HepG2 (cell line): ENCODE measurements around the gene S100A9. TPM values are rescaled to one million over a fixed set of nuclear protein-coding genes. Genes with fewer than 3 reads are reported as not detected.

Source experiments
- ATAC-seq: fragments of 200-7000 bp; cut with Tn5 transposase; 3 replicates; pipeline ENCODE4 v1.9.1; 2020; ENCODE audit warnings: mild to moderate bottlenecking, moderate library complexity
- BruUV-seq: library from RNA; stranded (reverse); fragments of 400-500 nt; replicated peaks from 2 replicates; lab custom pipeline; 2021; lab: Mats Ljungman, UMichigan
- CTCF ChIA-PET: fragments of 300-600 bp; formaldehyde crosslinking; extraction: SDS; loops from one replicate; lab custom pipeline; 2021; ENCODE audit warnings: low total read pairs, inconsistent platforms, low intra/inter-chr PET ratio; lab: Yijun Ruan, JAX
- POLR2A ChIA-PET: fragments of 350-600 bp; sonication (Branson Sonifier 250); formaldehyde crosslinking; loops from one replicate; lab custom pipeline; 2020; ENCODE audit warnings: antibody characterized with exemption, inconsistent platforms; lab: Yijun Ruan, JAX
- DNase-seq: peaks from one replicate; pipeline ENCODE4 v3.0.0-alpha.2; 2015; ENCODE audit warnings: low spot score
- FAIRE-seq: peaks from 3 replicates; lab custom pipeline; 2011; peaks lifted over from hg19 to GRCh38; lab: Jason Lieb, UNC
- H2AFZ ChIP-seq: one replicate; pipeline ENCODE4 v1.6.1; 2011; ENCODE audit warnings: low read length, inconsistent platforms
- H3K27ac ChIP-seq: fragments of 300-600 bp; 3 replicates; pipeline ENCODE4 v1.8.0; 2011; ENCODE audit warnings: mixed run types, mild to moderate bottlenecking, mixed read lengths, low read length, inconsistent platforms; ENCODE audit not compliant: insufficient read depth; ENCODE audit errors: extremely low read length
- H3K27me3 ChIP-seq, 2 experiments: fragments of 200-600 bp in 1 of 2; 2 replicates in 1 of 2; 3 replicates in 1 of 2; pipeline versions ENCODE4 v1.6.0 to v1.8.0; 2011; ENCODE audit warnings: low read length in 2 of 2, mild to moderate bottlenecking in 2 of 2, moderate library complexity in 2 of 2, inconsistent platforms in 1 of 2; ENCODE audit not compliant: insufficient read depth in 2 of 2, control insufficient read depth in 1 of 2
- H3K36me3 ChIP-seq, 2 experiments: fragments of 200-600 bp in 1 of 2; replicated peaks in 1 of 2; 2 replicates in 1 of 2; 3 replicates in 1 of 2; pipeline versions ENCODE4 v1.5.1 to v1.8.0; 2011; ENCODE audit warnings: low read length in 2 of 2, inconsistent platforms in 1 of 2; ENCODE audit not compliant: insufficient read depth in 2 of 2, control insufficient read depth in 1 of 2
- H3K4me1 ChIP-seq: 2 replicates; pipeline ENCODE4 v1.5.1; 2012; ENCODE audit warnings: low read length, inconsistent platforms; ENCODE audit not compliant: insufficient read depth
- H3K4me2 ChIP-seq: 2 replicates; pipeline ENCODE4 v1.6.0; 2011; ENCODE audit warnings: low read depth, low read length, inconsistent platforms
- H3K4me3 ChIP-seq, 3 experiments: fragments of 200-600 bp in 1 of 3; sonication (generic), shearing (Covaris generic) in 1 of 3; replicated peaks in 1 of 3; 2 replicates each; pipeline ENCODE4 v1.5.1; 2011 to 2016; ENCODE audit warnings: low read length in 3 of 3, inconsistent platforms in 2 of 3, low read depth in 2 of 3, mild to moderate bottlenecking in 2 of 3, control low read depth in 1 of 3, mixed read lengths in 1 of 3; ENCODE audit not compliant: insufficient read depth in 1 of 3
- H3K79me2 ChIP-seq: one replicate; pipeline ENCODE4 v1.6.1; 2011; ENCODE audit warnings: low read length, inconsistent platforms; ENCODE audit not compliant: insufficient read depth
- H3K9ac ChIP-seq: 2 replicates; pipeline ENCODE4 v1.6.0; 2011; ENCODE audit warnings: mild to moderate bottlenecking, low read depth, low read length, inconsistent platforms; ENCODE audit not compliant: insufficient read depth
- H3K9me3 ChIP-seq: 2 replicates; pipeline ENCODE4 v1.5.1; 2012; ENCODE audit warnings: mild to moderate bottlenecking, low read length
- H4K20me1 ChIP-seq: 2 replicates; pipeline ENCODE4 v1.6.0; 2011; ENCODE audit warnings: inconsistent platforms, mild to moderate bottlenecking, low read length, moderate library complexity; ENCODE audit not compliant: insufficient read depth
- BORCS8-MEF2B ChIP-seq: sonication (generic); formaldehyde crosslinking; IDR thresholded peaks from 2 replicates; pipeline ENCODE4 v1.8.0; 2022; ENCODE audit warnings: mild to moderate bottlenecking, missing genetic modification reagents
- FOXM1 ChIP-seq: sonication (generic); formaldehyde crosslinking; IDR thresholded peaks from 2 replicates; pipeline ENCODE4 v1.5.0; 2020; ENCODE audit warnings: missing genetic modification reagents
- MAFK ChIP-seq, 2 experiments: IDR thresholded peaks in 1 of 2; conservative IDR thresholded peaks in 1 of 2; 2 replicates each; pipeline ENCODE4 v1.6.1; 2011; ENCODE audit warnings: improper control_type of control experiment in 2 of 2, low read length in 2 of 2
- YEATS2 ChIP-seq: sonication (generic); formaldehyde crosslinking; IDR thresholded peaks from 2 replicates; pipeline ENCODE4 v1.4.0; 2020; ENCODE audit warnings: missing genetic modification reagents, borderline replicate concordance
- ZMAT3 ChIP-seq: sonication (generic); formaldehyde crosslinking; conservative IDR thresholded peaks from 2 replicates; pipeline ENCODE4 v1.7.0; 2021; ENCODE audit warnings: missing genetic modification reagents
- ZNF274 ChIP-seq: sonication (generic); formaldehyde crosslinking; IDR thresholded peaks from 2 replicates; pipeline ENCODE4 v1.5.1; 2020; ENCODE audit warnings: mild to moderate bottlenecking, missing genetic modification reagents
- WGBS: methylation state at CpG from one replicate; pipeline ENCODE4 v1.1.6; 2017; ENCODE audit warnings: low lambda C conversion rate; 5-methylcytosine and 5-hydroxymethylcytosine counted together
- in situ Hi-C: cut with HindIII; loops from 2 replicates; pipeline ENCODE4 v1.10.0; 2017; ENCODE audit warnings: low pct_unique_long_range_greater_than_20kb; ENCODE audit not compliant: extremely low pct_ligation_motif_present
- intact Hi-C: fragments of 100-400 bp; cut with micrococcal nuclease; formaldehyde crosslinking; loops from one replicate; pipeline ENCODE4 v1.10.0; 2022; ENCODE audit not compliant: unreplicated experiment
- polyA plus RNA-seq, 8 experiments: library from polyadenylated mRNA; depleted of rRNA in 3 of 8; stranded (reverse) in 7 of 8; unstranded in 1 of 8; fragments of >200 nt; fragmentation: Illumina TruSeq in 4 of 8; extraction: Trizol in 4 of 8; gene quantifications; 2 replicates each; pipeline versions ENCODE4 v1.2.1 to v1.2.3, GENCODE V29; 2011 to 2016; ENCODE audit warnings: low read depth in 4 of 8, missing spikeins in 1 of 8, mixed read lengths in 1 of 8; ENCODE audit not compliant: insufficient read depth in 1 of 8
- total RNA-seq, 5 experiments: library from RNA; depleted of rRNA; stranded (reverse); fragments of >200 nt; fragmentation: Illumina TruSeq; extraction: Trizol; gene quantifications; 2 replicates each; pipeline ENCODE4 v1.2.3, GENCODE V29; 2016; ENCODE audit warnings: low read depth in 1 of 5
- TF ChIP-seq, protein P1 (sequence below): sonication (generic); formaldehyde crosslinking; IDR thresholded peaks from 2 replicates; pipeline ENCODE4 v1.9.0; 2021; ENCODE audit warnings: missing genetic modification reagents, borderline replicate concordance
- TF ChIP-seq, protein P2 (sequence below), 2 experiments: sonication (generic) in 1 of 2; formaldehyde crosslinking in 1 of 2; IDR thresholded peaks; 2 replicates each; pipeline versions ENCODE4 v1.6.1 to v1.9.0; 2014 to 2022; ENCODE audit warnings: antibody characterized with exemption in 1 of 2, borderline replicate concordance in 1 of 2, inconsistent platforms in 1 of 2, low read depth in 1 of 2, missing genetic modification reagents in 1 of 2
- TF ChIP-seq, protein P3 (sequence below): sonication (generic); formaldehyde crosslinking; IDR thresholded peaks from 2 replicates; pipeline ENCODE4 v1.5.0; 2020; ENCODE audit warnings: mild to moderate bottlenecking, missing genetic modification reagents

Gene S100A9
- total and polyA plus RNA-seq, 2 of the 13 experiments (the other 11 are each of a cell fraction or from before 2014, with no cell fraction given), result 0.31 to 0.69 TPM

DNA sequence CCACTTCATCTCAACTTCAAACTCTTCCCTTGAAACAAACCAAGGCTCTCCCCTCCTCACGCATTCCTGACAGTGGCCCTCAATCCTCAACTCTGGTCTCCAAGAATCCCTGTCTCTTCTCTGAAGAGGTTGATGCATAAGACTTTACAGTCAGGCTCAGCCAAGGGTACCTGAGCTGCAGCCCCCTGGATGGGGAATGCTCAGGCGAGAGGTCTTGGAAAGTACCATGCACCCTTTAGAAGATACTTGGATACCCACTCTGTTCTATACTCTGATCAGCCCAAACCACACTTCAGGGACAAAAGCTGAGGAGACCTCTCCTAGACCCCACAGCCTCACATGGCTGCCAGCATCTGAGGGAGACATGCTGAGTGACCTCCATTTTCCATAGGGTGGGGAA, 44.4 kb upstream of the S100A9 start:
- FAIRE-seq, result no peak
- intact Hi-C loops, result no loop called here
- Histone ChIP-seq H3K79me2 (no peaks in the 10 kb centered on the region), H3K9ac (no peak overlapping the region), H4K20me1 (no peaks in the 10 kb centered on the region), H3K36me3 (no peaks in the 10 kb centered on the region), H3K4me3 (no peak overlapping the region), H3K4me2 (no peak overlapping the region), H2AFZ (no peak overlapping the region), H3K27me3 (no peaks in the 10 kb centered on the region; a peak in 2 of 5 replicates), H3K9me3 (no peaks in the 10 kb centered on the region), H3K4me1 (no peaks in the 10 kb centered on the region), H3K27ac (no peak overlapping the region)
- no peak for ATAC-seq
- DNase-seq, result no peak
- in situ Hi-C loops, result no loop called here
- ChIA-PET POLR2A (no interaction called here), CTCF (no interaction called here)
- WGBS, result 10% methylated on average over 2 of the region's 2 CpGs
- no TSS peak for BruUV-seq
- TF ChIP-seq, protein P1, sequence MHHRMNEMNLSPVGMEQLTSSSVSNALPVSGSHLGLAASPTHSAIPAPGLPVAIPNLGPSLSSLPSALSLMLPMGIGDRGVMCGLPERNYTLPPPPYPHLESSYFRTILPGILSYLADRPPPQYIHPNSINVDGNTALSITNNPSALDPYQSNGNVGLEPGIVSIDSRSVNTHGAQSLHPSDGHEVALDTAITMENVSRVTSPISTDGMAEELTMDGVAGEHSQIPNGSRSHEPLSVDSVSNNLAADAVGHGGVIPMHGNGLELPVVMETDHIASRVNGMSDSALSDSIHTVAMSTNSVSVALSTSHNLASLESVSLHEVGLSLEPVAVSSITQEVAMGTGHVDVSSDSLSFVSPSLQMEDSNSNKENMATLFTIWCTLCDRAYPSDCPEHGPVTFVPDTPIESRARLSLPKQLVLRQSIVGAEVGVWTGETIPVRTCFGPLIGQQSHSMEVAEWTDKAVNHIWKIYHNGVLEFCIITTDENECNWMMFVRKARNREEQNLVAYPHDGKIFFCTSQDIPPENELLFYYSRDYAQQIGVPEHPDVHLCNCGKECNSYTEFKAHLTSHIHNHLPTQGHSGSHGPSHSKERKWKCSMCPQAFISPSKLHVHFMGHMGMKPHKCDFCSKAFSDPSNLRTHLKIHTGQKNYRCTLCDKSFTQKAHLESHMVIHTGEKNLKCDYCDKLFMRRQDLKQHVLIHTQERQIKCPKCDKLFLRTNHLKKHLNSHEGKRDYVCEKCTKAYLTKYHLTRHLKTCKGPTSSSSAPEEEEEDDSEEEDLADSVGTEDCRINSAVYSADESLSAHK (CRISPR knock-in tag), result no peak
- TF ChIP-seq, protein P2, sequence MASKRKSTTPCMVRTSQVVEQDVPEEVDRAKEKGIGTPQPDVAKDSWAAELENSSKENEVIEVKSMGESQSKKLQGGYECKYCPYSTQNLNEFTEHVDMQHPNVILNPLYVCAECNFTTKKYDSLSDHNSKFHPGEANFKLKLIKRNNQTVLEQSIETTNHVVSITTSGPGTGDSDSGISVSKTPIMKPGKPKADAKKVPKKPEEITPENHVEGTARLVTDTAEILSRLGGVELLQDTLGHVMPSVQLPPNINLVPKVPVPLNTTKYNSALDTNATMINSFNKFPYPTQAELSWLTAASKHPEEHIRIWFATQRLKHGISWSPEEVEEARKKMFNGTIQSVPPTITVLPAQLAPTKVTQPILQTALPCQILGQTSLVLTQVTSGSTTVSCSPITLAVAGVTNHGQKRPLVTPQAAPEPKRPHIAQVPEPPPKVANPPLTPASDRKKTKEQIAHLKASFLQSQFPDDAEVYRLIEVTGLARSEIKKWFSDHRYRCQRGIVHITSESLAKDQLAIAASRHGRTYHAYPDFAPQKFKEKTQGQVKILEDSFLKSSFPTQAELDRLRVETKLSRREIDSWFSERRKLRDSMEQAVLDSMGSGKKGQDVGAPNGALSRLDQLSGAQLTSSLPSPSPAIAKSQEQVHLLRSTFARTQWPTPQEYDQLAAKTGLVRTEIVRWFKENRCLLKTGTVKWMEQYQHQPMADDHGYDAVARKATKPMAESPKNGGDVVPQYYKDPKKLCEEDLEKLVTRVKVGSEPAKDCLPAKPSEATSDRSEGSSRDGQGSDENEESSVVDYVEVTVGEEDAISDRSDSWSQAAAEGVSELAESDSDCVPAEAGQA (IDR thresholded peaks at IDR 0.05; ENCODE audit: low read depth), result no peak
- TF ChIP-seq, protein P2 (CRISPR knock-in tag; IDR thresholded peaks at IDR 0.05; ENCODE audit: borderline replicate concordance), result no peak
- TF ChIP-seq BORCS8-MEF2B (CRISPR knock-in tag) (no peak), YEATS2 (CRISPR knock-in tag) (no peak), ZNF274 (no peak), ZMAT3 (CRISPR knock-in tag) (no peak), MAFK (conservative IDR thresholded peaks at IDR 0.05 in 1 of 2, IDR thresholded peaks at IDR 0.05 in 1 of 2; ENCODE audit: low read length in 2 of 2) (no peak), FOXM1 (CRISPR knock-in tag) (no peak)
- TF ChIP-seq, protein P3, sequence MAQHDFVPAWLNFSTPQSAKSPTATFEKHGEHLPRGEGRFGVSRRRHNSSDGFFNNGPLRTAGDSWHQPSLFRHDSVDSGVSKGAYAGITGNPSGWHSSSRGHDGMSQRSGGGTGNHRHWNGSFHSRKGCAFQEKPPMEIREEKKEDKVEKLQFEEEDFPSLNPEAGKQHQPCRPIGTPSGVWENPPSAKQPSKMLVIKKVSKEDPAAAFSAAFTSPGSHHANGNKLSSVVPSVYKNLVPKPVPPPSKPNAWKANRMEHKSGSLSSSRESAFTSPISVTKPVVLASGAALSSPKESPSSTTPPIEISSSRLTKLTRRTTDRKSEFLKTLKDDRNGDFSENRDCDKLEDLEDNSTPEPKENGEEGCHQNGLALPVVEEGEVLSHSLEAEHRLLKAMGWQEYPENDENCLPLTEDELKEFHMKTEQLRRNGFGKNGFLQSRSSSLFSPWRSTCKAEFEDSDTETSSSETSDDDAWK (CRISPR knock-in tag), result no peak
